Embryonic facial prominence (tissue), 1 donor: Measurements from ENCODE around the gene MPHOSPH10.
"Not testable (repeated sequence)": the region's sequence is repeated elsewhere in the genome, so short reads cannot be mapped to it uniquely, and the experiment has no call there.

ENCODE experiments used
- DNase-seq: peaks from one replicate; pipeline ENCODE4 v3.0.0-alpha.2; 2016; ENCODE audit errors: extremely low spot score

MPHOSPH10 gene

GRCh38 chr2:71130152-71130904 lies at the start of gene MPHOSPH10, which contains the start of gene MCEE:
MPHOSPH10 (plus strand) TSS chr2:71130634; CDS start chr2:71130666, 32 bp downstream.
MCEE (minus strand) TSS chr2:71130229; CDS start chr2:71130219, 10 bp downstream.
- peak; percentile 83 for DNase-seq

GRCh38 chr2:71082402-71083252 lies 47.8 kb upstream of the MPHOSPH10 start:
- no peak for DNase-seq

GRCh38 chr2:71083297-71083696 lies 47.1 kb upstream of the MPHOSPH10 start:
- not testable (repeated sequence) for DNase-seq

GRCh38 chr2:71083752-71084312 lies 46.6 kb upstream of the MPHOSPH10 start:
- DNase-seq: not testable (repeated sequence)

- not testable (repeated sequence) for DNase-seq
These were observed 45.0 kb upstream of the MPHOSPH10 start for GRCh38 chr2:71085325-71086003.

GRCh38 chr2:71089475-71089874 lies 41.0 kb upstream of the MPHOSPH10 start:
- not testable (repeated sequence) for DNase-seq

- not testable (repeated sequence) for DNase-seq
These were observed 38.6 kb upstream of the MPHOSPH10 start for GRCh38 chr2:71091808-71092207.

GRCh38 chr2:71092491-71093260 lies 37.8 kb upstream of the MPHOSPH10 start:
- not testable (repeated sequence) for DNase-seq

- DNase-seq: no peak
These were observed 30.1 kb upstream of the MPHOSPH10 start for GRCh38 chr2:71100195-71100964.

GRCh38 chr2:71101656-71102055 lies 28.8 kb upstream of the MPHOSPH10 start:
- DNase-seq: no peak

GRCh38 chr2:71102981-71103681 lies 27.3 kb upstream of the MPHOSPH10 start:
- DNase-seq: no peak

GRCh38 chr2:71103809-71104208 lies 26.6 kb upstream of the MPHOSPH10 start:
- DNase-seq: no peak

GRCh38 chr2:71106463-71106862 lies 24.0 kb upstream of the MPHOSPH10 start:
- DNase-seq: not testable (repeated sequence)

GRCh38 chr2:71108091-71108490 lies 22.3 kb upstream of the MPHOSPH10 start:
- DNase-seq: no peak

- DNase-seq: no peak
These were observed 16.6 kb upstream of the MPHOSPH10 start for GRCh38 chr2:71113843-71114242.

GRCh38 chr2:71117063-71117462 lies 13.4 kb upstream of the MPHOSPH10 start:
- no peak for DNase-seq

- DNase-seq: no peak
These were observed 10.2 kb upstream of the MPHOSPH10 start for GRCh38 chr2:71120195-71120594.

GRCh38 chr2:71121479-71121878 lies 9.0 kb upstream of the MPHOSPH10 start:
- no peak for DNase-seq
